Naive thymus-derived CD4-positive, alpha-beta T cell (primary cell): Measurements from ENCODE around the gene ZNF14. TPM values are rescaled to one million over a fixed set of nuclear protein-coding genes. Genes with fewer than 3 reads are reported as not detected.

Experiments used
- ATAC-seq: fragments of 150-1000 bp; cut with Tn5 transposase; 2 replicates; pipeline ENCODE4 v1.10.0; 2021; ENCODE audit warnings: mild to moderate bottlenecking, moderate library complexity
- CTCF ChIA-PET: fragments of 350-600 bp; sonication (Branson Sonifier 250); formaldehyde crosslinking; loops from one replicate; lab custom pipeline; 2021; ENCODE audit warnings: antibody characterized with exemption; lab: Charles Lee
- POLR2A ChIA-PET: fragments of 350-600 bp; sonication (Branson Sonifier 250); formaldehyde crosslinking; loops from one replicate; lab custom pipeline; 2021; ENCODE audit warnings: antibody characterized with exemption, inconsistent platforms; lab: Charles Lee
- DNase-seq, 9 donors: peaks; one replicate each; pipeline versions ENCODE4 v3.0.0 to v3.0.0-alpha.2; 2020 to 2022; ENCODE audit warnings: mixed read lengths in 1 of 9
- H3K27ac ChIP-seq: one replicate; pipeline ENCODE4 v1.7.0; 2013; ENCODE audit warnings: mild to moderate bottlenecking, low read depth, low read length, moderate library complexity
- H3K27me3 ChIP-seq, 2 donors: one replicate each; pipeline ENCODE4 v1.7.0; 2013; ENCODE audit warnings: low read length in 2 of 2, mild to moderate bottlenecking in 2 of 2, moderate library complexity in 2 of 2; ENCODE audit not compliant: control insufficient read depth in 2 of 2, insufficient read depth in 2 of 2
- H3K36me3 ChIP-seq, 3 experiments: 1 replicate in 2 of 3; 2 replicates in 1 of 3; pipeline ENCODE4 v1.7.0; 2013; ENCODE audit warnings: low read length in 3 of 3, mild to moderate bottlenecking in 3 of 3, moderate library complexity in 1 of 3; ENCODE audit not compliant: insufficient read depth in 3 of 3, control insufficient read depth in 2 of 3
- H3K4me1 ChIP-seq, 2 donors: one replicate each; pipeline ENCODE4 v1.7.0; 2013; ENCODE audit warnings: low read length in 2 of 2, mild to moderate bottlenecking in 2 of 2, moderate library complexity in 1 of 2; ENCODE audit not compliant: control insufficient read depth in 2 of 2, insufficient read depth in 2 of 2
- H3K4me3 ChIP-seq: 2 replicates; pipeline ENCODE4 v1.7.0; 2013; ENCODE audit warnings: mild to moderate bottlenecking, low read length
- H3K9me3 ChIP-seq, 3 experiments: 1 replicate in 2 of 3; 2 replicates in 1 of 3; pipeline ENCODE4 v1.7.0; 2013; ENCODE audit warnings: low read length in 3 of 3; ENCODE audit not compliant: control insufficient read depth in 2 of 3
- H3K27ac Mint-ChIP-seq, 9 donors: one replicate each; pipeline ENCODE4 v1.8.0; 2020 to 2022; ENCODE audit warnings: mixed read lengths in 9 of 9, mild to moderate bottlenecking in 8 of 9, moderate library complexity in 5 of 9, inconsistent platforms in 2 of 9
- H3K27me3 Mint-ChIP-seq, 5 donors: one replicate each; pipeline ENCODE4 v1.8.0; 2021 to 2022; ENCODE audit warnings: mixed read lengths in 5 of 5, mild to moderate bottlenecking in 1 of 5
- H3K36me3 Mint-ChIP-seq, 5 donors: one replicate each; pipeline ENCODE4 v1.8.0; 2020 to 2022; ENCODE audit warnings: mixed read lengths in 5 of 5, mild to moderate bottlenecking in 3 of 5, inconsistent platforms in 1 of 5
- H3K4me1 Mint-ChIP-seq, 7 donors: one replicate each; pipeline ENCODE4 v1.8.0; 2020 to 2022; ENCODE audit warnings: mixed read lengths in 7 of 7, mild to moderate bottlenecking in 3 of 7, inconsistent platforms in 1 of 7
- H3K4me3 Mint-ChIP-seq, 10 donors: one replicate each; pipeline ENCODE4 v1.8.0; 2020 to 2022; ENCODE audit warnings: mild to moderate bottlenecking in 10 of 10, mixed read lengths in 10 of 10, moderate library complexity in 6 of 10, inconsistent platforms in 2 of 10
- H3K9me3 Mint-ChIP-seq, 11 donors: one replicate each; pipeline ENCODE4 v1.8.0; 2020 to 2022; ENCODE audit warnings: mixed read lengths in 11 of 11, mild to moderate bottlenecking in 4 of 11, inconsistent platforms in 1 of 11, moderate library complexity in 1 of 11
- intact Hi-C, 2 donors: fragments of 100-400 bp; cut with micrococcal nuclease; formaldehyde crosslinking; loops; one replicate each; pipeline ENCODE4 v1.15.1; 2023
- polyA plus RNA-seq, 2 donors: library from polyadenylated mRNA; unstranded; fragments of 300-500 nt; fragmentation: Illumina TruSeq; gene quantifications; one replicate each; pipeline ENCODE4 v1.2.3, GENCODE V29; 2021
- total RNA-seq, 6 experiments: library from RNA in 5 of 6; stranded (reverse) in 5 of 6; gene quantifications; 1 replicate in 5 of 6; 2 replicates in 1 of 6; pipeline ENCODE4 v1.2.3 and lab custom pipeline; 2021 to 2026

ZNF14 gene
- total and polyA plus RNA-seq, 7 experiments from 2014 or later: 7.0 to 35.0 (median 17.6) TPM

DNA sequence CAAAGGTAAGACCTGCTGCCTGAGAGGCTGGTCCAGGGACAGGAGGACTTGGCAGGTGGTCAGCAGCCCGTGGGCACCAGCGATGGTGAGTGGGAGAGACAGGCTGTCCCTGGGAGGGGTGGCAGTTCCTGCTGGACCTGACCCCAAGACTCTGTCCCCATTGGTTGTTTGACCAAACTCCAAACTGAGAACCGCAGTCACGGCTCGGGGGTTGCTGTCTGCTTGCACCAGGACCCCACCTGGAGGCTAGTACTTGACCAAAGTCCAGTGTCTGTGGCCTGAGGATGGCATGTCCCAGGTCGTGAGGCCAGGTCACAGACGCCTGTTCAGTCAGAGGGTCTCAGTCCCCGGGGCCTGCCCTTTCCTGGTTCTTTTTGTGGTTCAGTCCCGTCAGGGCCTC is 9.9 kb upstream of the ZNF14 start:
- Mint-ChIP-seq H3K27me3 (no peaks in the 10 kb centered on the region), H3K4me3 (no peak overlapping the region), H3K9me3 (peaks cover 0 to 4% (median 0%) of the 10 kb centered on the region in 11 donors), H3K36me3 (no peaks in the 10 kb centered on the region), H3K4me1 (no peaks in the 10 kb centered on the region), H3K27ac (no peak overlapping the region)
- H3K27ac ChIP-seq: no peak overlapping the region
- intact Hi-C loops: no loop called here
- H3K9me3 ChIP-seq: no peaks in the 10 kb centered on the region
- DNase-seq (no peak), ATAC-seq (no peak)
- H3K27me3 ChIP-seq: no peaks in the 10 kb centered on the region
- ChIA-PET POLR2A (interaction anchor here (0.7 kb wide), 1 partner anchor 74 kb away, joined by 3 read pairs; the partner anchor contains the start of gene ZNF101), CTCF (no interaction called here)
- H3K4me3 ChIP-seq: no peak overlapping the region
- H3K36me3 ChIP-seq: no peaks in the 10 kb centered on the region
- H3K4me1 ChIP-seq: no peaks in the 10 kb centered on the region

DNA sequence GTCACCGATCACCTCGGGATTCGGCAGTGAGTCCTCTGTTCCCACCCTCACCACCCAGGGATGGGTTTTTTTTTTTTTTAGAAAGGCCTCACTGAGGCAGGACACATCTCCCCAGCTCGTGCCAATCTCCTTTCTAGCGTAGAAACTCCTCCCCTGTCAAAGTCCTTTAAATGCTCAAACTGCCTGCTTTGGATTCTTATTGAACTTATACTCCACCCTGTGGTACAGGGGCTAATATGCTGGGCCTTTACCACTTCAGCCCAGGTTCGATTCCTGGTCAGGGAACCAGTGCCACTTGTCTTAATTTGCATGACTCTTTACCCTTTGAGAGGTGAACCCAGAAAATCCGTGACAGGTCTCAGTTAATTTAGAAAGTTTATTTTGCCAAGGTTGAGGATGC is 8.3 kb upstream of the ZNF14 start:
- DNase-seq: no peak

DNA sequence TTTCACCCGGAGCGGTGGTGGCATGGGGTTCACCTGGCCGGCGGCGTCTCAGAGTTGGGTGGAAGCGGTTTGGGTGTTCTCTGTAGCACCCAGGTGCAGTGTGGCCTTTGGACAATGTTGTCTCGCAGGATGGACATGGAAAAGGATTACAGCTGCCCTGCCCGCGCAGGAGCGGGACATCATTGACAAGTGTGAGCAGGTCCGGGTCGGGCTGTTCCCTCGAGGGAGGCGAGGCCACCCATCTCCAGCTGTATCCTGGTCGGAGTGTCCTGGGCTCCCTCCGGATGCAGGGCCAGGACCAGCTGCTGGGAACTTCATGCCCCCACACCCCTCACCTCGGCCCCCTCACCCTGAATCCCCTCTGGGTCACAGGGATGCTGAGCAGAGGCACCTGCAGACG is 7.8 kb upstream of the ZNF14 start:
- Histone ChIP-seq H3K4me1 (no peaks in the 10 kb centered on the region), H3K36me3 (no peaks in the 10 kb centered on the region), H3K9me3 (no peaks in the 10 kb centered on the region), H3K4me3 (no peak overlapping the region), H3K27ac (no peak overlapping the region), H3K27me3 (no peaks in the 10 kb centered on the region)
- no peaks in the 10 kb centered on the region for H3K36me3 Mint-ChIP-seq
- H3K9me3 Mint-ChIP-seq: peaks cover 0 to 4% (median 0%) of the 10 kb centered on the region in 11 donors
- no peak overlapping the region for H3K27ac Mint-ChIP-seq
- no peak overlapping the region for H3K4me3 Mint-ChIP-seq
- POLR2A ChIA-PET: no interaction called here
- no peak for ATAC-seq
- intact Hi-C loops: no loop called here
- H3K4me1 Mint-ChIP-seq: no peaks in the 10 kb centered on the region
- CTCF ChIA-PET: no interaction called here
- DNase-seq: no peak
- no peaks in the 10 kb centered on the region for H3K27me3 Mint-ChIP-seq

More for the DNA sequence above, 8.3 kb upstream of the ZNF14 start:
- Histone ChIP-seq H3K4me1 (no peaks in the 10 kb centered on the region), H3K27ac (no peak overlapping the region), H3K4me3 (no peak overlapping the region), H3K36me3 (no peaks in the 10 kb centered on the region), H3K27me3 (no peaks in the 10 kb centered on the region), H3K9me3 (no peaks in the 10 kb centered on the region)
- Mint-ChIP-seq H3K9me3 (peaks cover 0 to 4% (median 0%) of the 10 kb centered on the region in 11 donors), H3K27me3 (no peaks in the 10 kb centered on the region), H3K4me1 (no peaks in the 10 kb centered on the region), H3K36me3 (no peaks in the 10 kb centered on the region), H3K4me3 (no peak overlapping the region), H3K27ac (no peak overlapping the region)
- ATAC-seq: no peak
- CTCF ChIA-PET: no interaction called here
- POLR2A ChIA-PET: no interaction called here
- intact Hi-C loops: no loop called here

DNA sequence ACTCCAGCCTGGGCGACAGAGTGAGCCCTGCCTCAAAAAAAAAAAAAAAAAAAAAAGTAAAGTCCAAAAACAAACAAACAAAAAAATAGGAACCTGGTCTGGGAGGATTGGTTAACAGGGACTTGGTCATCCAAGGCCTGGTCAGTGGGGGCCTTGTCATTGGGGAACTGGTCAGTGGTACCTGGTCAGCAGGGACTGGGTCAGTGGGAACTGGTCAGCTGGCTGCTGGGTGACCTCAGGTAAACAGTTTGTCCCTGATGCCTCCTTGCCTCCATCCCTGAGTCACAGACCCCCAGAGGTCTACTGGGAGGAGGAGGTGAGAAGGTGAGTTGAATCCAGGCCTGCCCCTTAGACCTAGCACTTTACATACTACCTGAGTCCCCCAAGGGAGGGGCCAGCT is 5.7 kb upstream of the ZNF14 start:
- H3K27me3 Mint-ChIP-seq: no peaks in the 10 kb centered on the region
- no peak overlapping the region for H3K4me3 Mint-ChIP-seq
- Histone ChIP-seq H3K36me3 (no peaks in the 10 kb centered on the region), H3K4me1 (no peaks in the 10 kb centered on the region), H3K9me3 (no peaks in the 10 kb centered on the region), H3K27ac (no peak overlapping the region), H3K4me3 (no peak overlapping the region), H3K27me3 (no peaks in the 10 kb centered on the region)
- CTCF ChIA-PET: no interaction called here
- DNase-seq (no peak), ATAC-seq (no peak)
- no peaks in the 10 kb centered on the region for H3K4me1 Mint-ChIP-seq
- no peak overlapping the region for H3K27ac Mint-ChIP-seq
- peaks cover 0 to 3% (median 0%) of the 10 kb centered on the region in 5 donors for H3K36me3 Mint-ChIP-seq
- peaks cover 0 to 4% (median 0%) of the 10 kb centered on the region in 11 donors for H3K9me3 Mint-ChIP-seq
- intact Hi-C loops: loop anchor here in 1 of 2 donors (10.0 kb wide), 1 partner anchor 1186 kb away; the partner anchor contains the start of gene ZNF85
- POLR2A ChIA-PET: no interaction called here

- Histone ChIP-seq H3K27ac (no peak overlapping the region), H3K4me3 (no peak overlapping the region), H3K9me3 (no peaks in the 10 kb centered on the region), H3K36me3 (peaks cover 0 to 6% (median 0%) of the 10 kb centered on the region in 3 experiments), H3K4me1 (no peaks in the 10 kb centered on the region), H3K27me3 (no peaks in the 10 kb centered on the region)
- peaks cover 3 to 8% (median 6%) of the 10 kb centered on the region in 7 donors for H3K4me1 Mint-ChIP-seq
- H3K27ac Mint-ChIP-seq: peak overlapping the region in 1 of 9 donors; percentile 62
- DNase-seq (no peak), ATAC-seq (no peak)
- H3K4me3 Mint-ChIP-seq: no peak overlapping the region
- intact Hi-C loops: loop anchor here in 1 of 2 donors (10.0 kb wide), 1 partner anchor 1187 kb away; the partner anchor contains the start of gene ZNF85
- peaks cover 0 to 10% (median 5%) of the 10 kb centered on the region in 11 donors for H3K9me3 Mint-ChIP-seq
- ChIA-PET CTCF (no interaction called here), POLR2A (no interaction called here)
- H3K27me3 Mint-ChIP-seq: no peaks in the 10 kb centered on the region
- peaks cover 0 to 9% (median 6%) of the 10 kb centered on the region in 5 donors for H3K36me3 Mint-ChIP-seq
Measured at GRCh38 chr19:19737559-19738332, 4.8 kb upstream of the ZNF14 start.

GRCh38 chr19:19721896-19722295 is 11.0 kb downstream of the ZNF14 start:
- ChIA-PET CTCF (no interaction called here), POLR2A (no interaction called here)
- H3K4me1 Mint-ChIP-seq: peaks cover 0 to 18% (median 13%) of the 10 kb centered on the region in 7 donors
- Histone ChIP-seq H3K27ac (no peak overlapping the region), H3K27me3 (no peaks in the 10 kb centered on the region), H3K4me3 (no peak overlapping the region), H3K9me3 (peaks cover 16 to 67% (median 29%) of the 10 kb centered on the region in 3 experiments), H3K36me3 (peaks cover 0 to 29% (median 3%) of the 10 kb centered on the region in 3 experiments), H3K4me1 (no peaks in the 10 kb centered on the region)
- intact Hi-C loops: no loop called here
- H3K9me3 Mint-ChIP-seq: peaks cover 26 to 100% (median 62%) of the 10 kb centered on the region in 11 donors
- no peak for DNase-seq
- no peak for ATAC-seq
- H3K27me3 Mint-ChIP-seq: no peaks in the 10 kb centered on the region
- H3K4me3 Mint-ChIP-seq: no peak overlapping the region
- no peak overlapping the region for H3K27ac Mint-ChIP-seq
- peaks cover 40 to 78% (median 62%) of the 10 kb centered on the region in 5 donors for H3K36me3 Mint-ChIP-seq
